Stimulated activated naive CD8-positive, alpha-beta T cell treated with anti-CD3 and anti-CD28 coated beads, Interleukin-15, Interleukin-2, amounts not matched to agents 100 ng/mL and 50 ng/mL, for 24 hours (primary cell): ENCODE results near the gene OR8H1.

ENCODE experiments used
- H3K27ac Mint-ChIP-seq: one replicate; pipeline ENCODE4 v1.8.0; 2021; ENCODE audit warnings: mild to moderate bottlenecking, mixed read lengths
- H3K27me3 Mint-ChIP-seq: one replicate; pipeline ENCODE4 v1.8.0; 2021; ENCODE audit warnings: mixed read lengths
- H3K36me3 Mint-ChIP-seq: one replicate; pipeline ENCODE4 v1.8.0; 2021; ENCODE audit warnings: low read depth, mixed read lengths
- H3K4me1 Mint-ChIP-seq: one replicate; pipeline ENCODE4 v1.8.0; 2021; ENCODE audit warnings: low read depth, mixed read lengths
- H3K4me3 Mint-ChIP-seq: one replicate; pipeline ENCODE4 v1.8.0; 2021; ENCODE audit warnings: mild to moderate bottlenecking, mixed read lengths
- H3K9me3 Mint-ChIP-seq: one replicate; pipeline ENCODE4 v1.8.0; 2021; ENCODE audit warnings: mixed read lengths

Gene OR8H1, protein sequence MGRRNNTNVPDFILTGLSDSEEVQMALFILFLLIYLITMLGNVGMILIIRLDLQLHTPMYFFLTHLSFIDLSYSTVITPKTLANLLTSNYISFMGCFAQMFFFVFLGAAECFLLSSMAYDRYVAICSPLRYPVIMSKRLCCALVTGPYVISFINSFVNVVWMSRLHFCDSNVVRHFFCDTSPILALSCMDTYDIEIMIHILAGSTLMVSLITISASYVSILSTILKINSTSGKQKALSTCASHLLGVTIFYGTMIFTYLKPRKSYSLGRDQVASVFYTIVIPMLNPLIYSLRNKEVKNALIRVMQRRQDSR

DNA sequence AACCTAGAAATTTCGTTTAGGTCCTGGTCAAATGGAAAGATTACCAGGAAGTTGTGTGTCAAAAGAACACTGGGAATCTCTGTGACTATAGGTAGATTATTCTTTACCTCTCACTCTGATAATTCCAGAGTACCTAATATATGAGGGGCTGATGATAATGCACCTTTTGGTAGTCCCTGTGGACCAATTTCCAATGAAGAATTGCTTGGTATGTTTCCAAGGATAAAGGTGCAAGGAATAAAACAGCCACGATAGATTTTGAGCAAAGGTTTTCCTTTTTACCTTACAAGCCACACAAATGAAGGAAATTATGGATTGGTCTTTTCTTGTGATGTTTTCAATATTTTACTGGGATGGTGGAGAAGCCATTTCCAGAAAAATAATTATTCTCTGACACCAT, at the start of gene OR8H1:
Gene OR8H1, minus strand, starts transcription at position 101 of the 400 bp plus-strand sequence. CDS start 1,192 bp downstream, outside the sequence.
- H3K4me3 Mint-ChIP-seq, result no peak within 1 kb of the TSS
- H3K9me3 Mint-ChIP-seq, result peaks cover 15% of the 10 kb centered on the region
- no peaks in the 10 kb centered on the region for H3K27me3 Mint-ChIP-seq
- H3K4me1 Mint-ChIP-seq, result no peaks in the 10 kb centered on the region
- H3K36me3 Mint-ChIP-seq, result no peaks in the 10 kb centered on the region
- no peak within 1 kb of the TSS for H3K27ac Mint-ChIP-seq

DNA sequence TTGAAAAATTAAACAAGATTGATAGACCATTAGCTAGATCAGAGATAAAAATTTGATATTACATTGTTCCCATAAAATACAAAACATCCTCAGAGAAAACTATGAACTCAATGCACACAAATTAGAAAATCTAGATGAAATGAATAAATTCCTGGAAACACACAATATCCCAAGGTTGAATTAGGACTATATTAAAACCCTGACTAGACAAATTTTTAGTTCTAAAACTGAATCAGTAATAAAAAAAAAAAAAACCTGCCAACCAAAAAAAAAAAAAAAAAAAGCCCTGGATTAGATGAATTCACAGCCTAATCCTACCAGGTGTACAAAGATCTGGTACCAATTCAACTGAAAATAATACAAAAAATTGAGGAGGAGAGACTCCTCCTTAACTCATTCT, 48.2 kb upstream of the OR8H1 start:
- Mint-ChIP-seq H3K9me3 (peaks cover 8% of the 10 kb centered on the region), H3K36me3 (no peaks in the 10 kb centered on the region), H3K4me3 (no peak overlapping the region), H3K4me1 (no peaks in the 10 kb centered on the region), H3K27me3 (no peaks in the 10 kb centered on the region), H3K27ac (no peak overlapping the region)

DNA sequence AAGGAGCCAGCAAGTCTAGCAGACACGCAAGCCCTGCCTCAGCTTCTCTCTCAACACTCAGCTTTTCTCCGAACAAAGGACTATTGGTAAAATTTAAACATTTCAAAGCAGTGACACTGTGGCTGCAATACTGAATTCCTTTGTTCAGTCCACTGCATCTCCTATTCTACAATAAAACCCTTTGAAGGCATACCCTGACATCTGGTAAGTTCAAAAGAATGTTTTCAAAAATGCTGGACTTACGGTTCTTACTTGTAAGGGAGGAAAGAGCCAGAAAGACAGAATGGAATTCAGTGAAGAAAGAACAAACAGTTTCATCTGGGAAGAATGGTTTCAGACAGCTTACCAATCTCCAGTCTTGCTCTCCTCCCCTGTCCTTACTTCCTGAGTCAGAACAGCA, 41.1 kb upstream of the OR8H1 start:
- no peak overlapping the region for H3K27ac Mint-ChIP-seq
- H3K36me3 Mint-ChIP-seq, result no peaks in the 10 kb centered on the region
- H3K4me1 Mint-ChIP-seq, result no peaks in the 10 kb centered on the region
- H3K27me3 Mint-ChIP-seq, result no peaks in the 10 kb centered on the region
- no peak overlapping the region for H3K4me3 Mint-ChIP-seq
- H3K9me3 Mint-ChIP-seq, result peaks cover 8% of the 10 kb centered on the region

DNA sequence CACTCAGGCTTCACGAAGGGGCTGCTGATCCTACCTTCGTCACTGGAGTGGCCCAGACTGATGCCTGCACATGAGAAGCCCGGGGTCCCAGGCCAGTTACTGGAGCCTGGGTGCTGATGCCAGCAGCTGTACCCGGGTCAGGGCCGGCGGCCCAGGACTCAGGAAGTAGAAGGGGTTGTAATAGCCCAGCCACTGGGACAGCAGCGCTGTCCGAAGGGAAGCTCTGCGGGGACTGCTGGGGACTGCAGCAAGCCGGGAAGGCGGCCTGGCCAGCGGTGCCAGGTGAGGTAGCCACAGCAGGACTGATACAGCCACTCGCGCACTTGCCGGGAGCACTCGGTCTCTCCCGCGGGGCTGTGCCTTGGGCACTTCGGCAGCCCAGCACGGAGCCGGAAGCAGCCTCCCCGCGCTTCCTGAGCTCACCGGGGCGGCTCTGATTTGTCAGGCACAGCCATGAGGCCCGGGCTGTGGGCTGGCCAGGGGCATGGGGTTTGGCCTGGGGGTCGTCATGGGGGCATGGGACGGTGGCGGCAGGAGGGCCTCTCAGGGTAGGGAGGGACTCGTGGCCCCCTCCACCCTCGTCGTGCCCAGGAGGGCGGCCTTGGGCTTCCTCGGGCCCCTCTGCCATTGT, 39.9 kb upstream of the OR8H1 start:
- Mint-ChIP-seq H3K9me3 (peaks cover 4% of the 10 kb centered on the region), H3K4me3 (no peak overlapping the region), H3K36me3 (no peaks in the 10 kb centered on the region), H3K27ac (no peak overlapping the region), H3K27me3 (no peaks in the 10 kb centered on the region), H3K4me1 (no peaks in the 10 kb centered on the region)

DNA sequence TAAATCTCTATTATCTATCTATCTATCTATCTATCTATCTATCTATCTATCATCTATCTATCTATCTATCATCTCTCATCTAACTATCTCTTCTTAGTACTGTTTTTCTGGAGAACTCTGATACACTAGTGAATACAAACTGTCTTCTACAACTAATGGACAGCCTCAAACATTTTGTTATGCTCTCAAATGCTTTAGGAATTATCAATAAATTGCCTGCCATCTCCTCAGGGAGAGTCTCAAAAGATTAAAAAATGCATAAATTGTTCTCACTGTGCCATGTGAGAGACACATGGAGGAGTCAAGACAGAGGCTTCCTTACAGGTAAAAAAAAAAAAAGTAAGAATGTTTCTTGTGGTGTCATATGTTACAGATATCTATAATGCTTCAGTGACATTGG, 22.8 kb upstream of the OR8H1 start, which contains the start of gene OR8K3:
Gene OR8K3, plus strand, starts transcription at position 301 of the 400 bp plus-strand sequence. CDS start 3,163 bp downstream, outside the sequence.
- no peaks in the 10 kb centered on the region for H3K36me3 Mint-ChIP-seq
- H3K27ac Mint-ChIP-seq, result no peak within 1 kb of the TSS
- no peaks in the 10 kb centered on the region for H3K4me1 Mint-ChIP-seq
- H3K27me3 Mint-ChIP-seq, result no peaks in the 10 kb centered on the region
- peaks cover 24% of the 10 kb centered on the region for H3K9me3 Mint-ChIP-seq
- no peak within 1 kb of the TSS for H3K4me3 Mint-ChIP-seq

DNA sequence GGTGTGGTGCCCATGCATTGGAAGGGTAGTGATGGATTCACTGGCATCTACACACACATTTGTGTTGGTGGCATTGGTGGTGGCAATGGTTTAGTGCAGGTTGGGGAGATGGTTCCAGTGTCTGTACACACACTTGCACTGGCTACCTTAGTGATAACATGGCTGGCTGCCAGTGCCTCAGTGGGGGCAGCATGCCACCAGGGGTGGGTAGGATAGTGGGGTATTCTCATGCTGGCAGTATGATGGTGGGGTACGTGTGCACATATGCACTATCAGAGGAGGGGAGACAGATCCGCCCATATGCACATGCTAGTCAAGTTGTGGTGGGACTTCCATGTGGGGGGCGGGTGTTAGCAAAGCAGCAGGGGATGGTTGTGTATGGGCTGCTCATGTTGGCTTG, 15.8 kb upstream of the OR8H1 start:
- H3K4me1 Mint-ChIP-seq, result no peaks in the 10 kb centered on the region
- no peak overlapping the region for H3K27ac Mint-ChIP-seq
- H3K9me3 Mint-ChIP-seq, result peaks cover 25% of the 10 kb centered on the region
- no peaks in the 10 kb centered on the region for H3K36me3 Mint-ChIP-seq
- no peaks in the 10 kb centered on the region for H3K27me3 Mint-ChIP-seq
- H3K4me3 Mint-ChIP-seq, result no peak overlapping the region

DNA sequence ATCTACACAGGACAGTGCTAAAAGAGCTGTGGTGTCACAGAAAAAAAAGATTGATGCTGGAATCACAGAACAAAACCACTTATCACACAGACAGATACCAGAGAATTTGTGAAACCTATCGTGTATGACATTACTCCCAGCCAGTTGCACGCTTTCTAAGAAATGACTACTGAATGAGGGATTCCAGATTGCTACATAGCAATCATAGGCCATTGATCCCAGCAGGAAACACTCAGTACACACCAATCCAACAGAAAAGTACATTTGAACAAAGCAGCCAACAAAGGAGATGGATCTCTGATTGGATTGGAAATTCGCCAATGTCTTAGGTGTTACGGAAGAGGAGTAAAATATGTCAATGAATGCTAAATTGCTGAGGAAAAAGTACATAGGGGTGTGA, 4.8 kb upstream of the OR8H1 start:
- no peak overlapping the region for H3K4me3 Mint-ChIP-seq
- no peaks in the 10 kb centered on the region for H3K27me3 Mint-ChIP-seq
- no peaks in the 10 kb centered on the region for H3K4me1 Mint-ChIP-seq
- H3K27ac Mint-ChIP-seq, result no peak overlapping the region
- H3K36me3 Mint-ChIP-seq, result no peaks in the 10 kb centered on the region
- peaks cover 9% of the 10 kb centered on the region for H3K9me3 Mint-ChIP-seq

DNA sequence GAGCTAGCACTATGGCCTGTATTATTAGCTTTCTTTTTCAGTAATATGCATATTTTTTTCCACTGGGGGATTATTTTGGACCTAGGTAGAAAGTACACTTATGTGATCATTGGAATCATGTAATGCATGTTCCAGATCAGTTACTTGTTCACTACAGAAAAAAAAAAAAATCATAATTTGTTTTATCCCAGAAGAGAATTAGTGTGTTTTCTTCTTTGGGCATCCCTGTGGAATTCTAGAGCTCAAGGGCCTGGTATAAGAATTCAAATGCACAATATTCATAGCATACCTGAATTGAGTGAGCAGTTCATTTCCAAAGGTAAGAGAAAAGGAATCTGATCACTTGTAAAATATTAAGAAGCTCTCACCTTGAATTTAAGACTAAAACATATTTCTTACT, 18.2 kb downstream of the OR8H1 start, which contains the start of gene OR5T1:
Gene OR5T1, plus strand, starts transcription at position 301 of the 400 bp plus-strand sequence. CDS start 1,485 bp downstream, outside the sequence.
- Mint-ChIP-seq H3K4me3 (no peak within 1 kb of the TSS), H3K36me3 (no peaks in the 10 kb centered on the region), H3K27me3 (no peaks in the 10 kb centered on the region), H3K4me1 (no peaks in the 10 kb centered on the region), H3K9me3 (peaks cover 19% of the 10 kb centered on the region), H3K27ac (no peak within 1 kb of the TSS)

DNA sequence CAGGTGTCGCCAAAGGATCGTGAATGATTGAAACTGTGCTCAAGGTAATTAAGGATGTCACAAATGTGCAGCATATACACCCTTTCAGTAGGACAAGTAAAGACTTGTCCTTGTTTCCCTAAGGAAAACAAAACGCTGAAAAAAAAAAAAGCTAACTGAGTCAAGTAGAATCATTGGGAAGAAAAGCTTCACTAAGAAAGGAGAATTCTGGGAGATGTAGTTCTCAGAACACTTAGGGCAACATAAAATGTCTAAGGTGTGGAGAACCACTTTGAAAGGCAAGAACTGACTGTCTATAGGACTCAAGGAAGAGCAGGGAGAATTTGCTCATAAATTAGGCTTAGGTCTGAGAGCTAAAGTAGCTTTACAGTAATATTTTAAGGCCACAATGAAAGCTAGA, 21.0 kb downstream of the OR8H1 start:
- peaks cover 24% of the 10 kb centered on the region for H3K9me3 Mint-ChIP-seq

DNA sequence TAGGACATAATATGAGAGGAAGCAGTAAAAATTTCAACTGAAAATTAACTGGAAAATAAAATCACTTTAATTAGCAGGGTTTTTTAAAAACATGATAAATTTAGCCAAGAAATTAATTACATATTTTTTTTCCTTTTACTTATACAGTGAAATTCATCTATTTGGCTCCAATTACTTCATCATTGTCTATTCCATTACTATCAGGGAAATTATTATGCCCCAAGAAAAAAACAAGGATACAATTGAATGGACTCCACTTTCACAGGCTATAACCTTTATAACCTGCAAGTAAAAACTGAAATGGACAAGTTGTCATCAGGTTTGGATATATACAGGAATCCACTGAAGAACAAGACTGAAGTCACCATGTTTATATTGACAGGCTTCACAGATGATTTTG, 40.1 kb downstream of the OR8H1 start, which contains the start of gene OR5T3:
Gene OR5T3, plus strand, starts transcription at position 301 of the 400 bp plus-strand sequence. Its CDS starts 0 bp downstream, at position 301.
- no peak within 1 kb of the TSS for H3K27ac Mint-ChIP-seq
- H3K27me3 Mint-ChIP-seq, result no peaks in the 10 kb centered on the region
- H3K36me3 Mint-ChIP-seq, result no peaks in the 10 kb centered on the region
- H3K9me3 Mint-ChIP-seq, result peaks cover 9% of the 10 kb centered on the region
- no peaks in the 10 kb centered on the region for H3K4me1 Mint-ChIP-seq
- no peak within 1 kb of the TSS for H3K4me3 Mint-ChIP-seq

More for the DNA sequence above, 21.0 kb downstream of the OR8H1 start:
- Mint-ChIP-seq H3K27ac (no peak overlapping the region), H3K4me3 (no peak overlapping the region), H3K4me1 (no peaks in the 10 kb centered on the region), H3K27me3 (no peaks in the 10 kb centered on the region), H3K36me3 (no peaks in the 10 kb centered on the region)
